ENCODE data around the gene MBL2.

GRCh38 chr10:52778511-52779392 lies 6.2 kb upstream of the MBL2 start:
- no peak for TF ChIP-seq POLR2AphosphoS5 (IDR thresholded peaks at IDR 0.05; ENCODE audit: borderline replicate concordance, low read depth, low read length)
- no peak for TF ChIP-seq EZH2 (IDR thresholded peaks at IDR 0.05)
